KBM-7 (cell line): Measurements from ENCODE around the gene FRMD5.
"Not testable (repeated sequence)": the region's sequence is repeated elsewhere in the genome, so short reads cannot be mapped to it uniquely, and the experiment has no call there.

Experiments used
- DNase-seq: peaks from one replicate; pipeline ENCODE4 v3.0.0-alpha.2; 2015
- in situ Hi-C: fragments of 300-500 bp; cut with MboI; formaldehyde crosslinking; loops from 2 replicates; pipeline ENCODE4 v1.14.3; 2020; ENCODE audit warnings: low sequenced_read_pairs, low pct_unique_long_range_greater_than_20kb, mixed read lengths

Gene FRMD5

DNA sequence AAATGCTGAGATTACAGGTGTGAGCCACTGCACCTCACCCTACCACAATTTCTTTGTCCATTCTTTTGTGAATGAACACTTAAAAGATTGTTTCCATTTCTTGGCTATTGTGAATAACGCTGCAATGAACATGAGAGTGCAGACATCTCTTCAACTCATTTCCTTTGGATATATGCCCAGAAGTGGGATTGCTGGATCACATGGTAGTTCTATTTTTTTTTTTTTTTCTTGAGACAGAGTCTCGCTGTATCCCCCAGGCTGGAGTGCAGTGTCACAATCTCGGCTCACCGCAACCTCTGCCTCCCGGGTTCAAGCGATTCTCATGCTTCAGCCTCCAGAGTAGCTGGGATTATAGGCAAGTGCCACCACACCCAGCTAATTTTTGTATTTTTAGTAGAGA is 194.8 kb downstream of the FRMD5 start:
- DNase-seq, in situ Hi-C loops: not testable (repeated sequence)

DNA sequence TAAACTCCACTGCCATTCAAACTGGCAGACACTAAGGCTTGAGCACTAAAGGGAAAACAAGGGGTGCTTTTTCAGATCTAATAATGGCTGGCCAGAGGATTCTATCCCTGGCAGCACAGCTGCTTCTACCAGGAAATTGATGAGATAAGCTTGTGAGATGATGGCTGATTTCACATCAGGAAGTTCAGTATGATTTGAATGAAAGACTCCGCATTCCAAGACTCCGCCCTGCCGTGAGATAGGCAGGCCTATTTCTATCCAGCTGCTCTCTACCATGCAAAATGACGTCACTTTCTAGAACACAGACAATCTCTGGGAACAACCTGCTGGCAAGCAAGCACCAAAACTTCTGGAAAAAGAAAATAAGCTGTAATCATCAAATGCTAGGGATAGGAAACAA is 196.5 kb downstream of the FRMD5 start:
- in situ Hi-C loops, result no loop called here

DNA sequence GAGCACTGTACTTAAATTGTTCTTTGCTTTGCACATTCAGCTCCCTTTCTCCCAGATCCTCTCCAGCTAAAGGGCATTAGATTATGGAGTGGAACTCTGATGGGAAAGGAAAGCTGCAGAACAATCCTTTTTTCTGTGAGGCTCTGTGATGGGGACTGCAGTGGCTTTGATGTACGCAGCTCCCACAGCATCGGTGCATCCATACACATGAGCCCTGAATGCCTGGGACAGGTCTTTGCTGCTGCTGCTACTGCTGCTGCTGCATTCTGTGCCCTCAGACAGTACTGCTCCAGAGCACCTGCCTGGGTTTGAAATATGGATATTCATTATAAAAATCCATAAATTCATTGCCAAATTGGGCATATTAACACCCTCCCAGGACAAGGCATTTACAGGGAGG is 203.9 kb downstream of the FRMD5 start:
- in situ Hi-C loops, result no loop called here
- DNase-seq, result no peak

More for the DNA sequence above, 196.5 kb downstream of the FRMD5 start:
- no peak for DNase-seq

DNA sequence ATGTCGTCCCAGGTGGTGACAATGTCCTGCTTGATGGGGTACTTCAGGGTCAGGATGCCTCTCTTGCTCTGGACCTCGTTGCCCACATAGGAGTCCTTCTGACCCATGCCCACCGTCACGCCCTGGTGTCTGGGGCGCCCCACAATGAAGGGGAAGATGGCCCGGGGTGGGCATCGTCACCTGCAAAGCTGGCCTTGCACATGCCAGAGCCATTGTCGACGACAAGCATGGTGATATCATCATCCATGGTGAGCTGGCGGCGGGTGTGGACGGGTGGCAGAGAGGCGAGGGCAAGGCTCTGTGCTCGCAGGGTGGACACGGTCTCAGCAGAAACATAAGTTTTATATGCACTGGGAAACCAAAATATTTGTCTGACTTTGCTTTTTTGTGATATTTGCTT is 205.1 kb downstream of the FRMD5 start:
- in situ Hi-C loops, result no loop called here
- no peak for DNase-seq

DNA sequence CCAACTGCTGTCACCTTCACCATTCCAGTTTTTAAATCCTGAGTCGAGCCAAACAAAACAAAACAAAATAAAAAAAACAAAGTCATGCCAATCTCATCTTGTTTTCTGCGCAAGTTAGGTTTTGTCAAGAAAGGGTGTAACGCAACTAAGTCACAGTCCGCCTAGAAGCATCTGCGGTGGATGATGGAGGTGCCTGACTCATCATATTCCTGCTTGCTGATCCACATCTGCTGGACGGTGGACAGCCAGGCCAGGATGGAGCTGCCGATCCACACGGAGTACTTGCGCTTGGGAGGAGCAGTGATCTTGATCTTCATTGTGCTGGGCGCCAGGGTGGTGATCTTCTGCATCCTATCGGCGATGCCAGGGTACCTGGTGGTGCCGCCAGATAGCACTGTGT is 206.2 kb downstream of the FRMD5 start:
- no peak for DNase-seq
- in situ Hi-C loops, result no loop called here

DNA sequence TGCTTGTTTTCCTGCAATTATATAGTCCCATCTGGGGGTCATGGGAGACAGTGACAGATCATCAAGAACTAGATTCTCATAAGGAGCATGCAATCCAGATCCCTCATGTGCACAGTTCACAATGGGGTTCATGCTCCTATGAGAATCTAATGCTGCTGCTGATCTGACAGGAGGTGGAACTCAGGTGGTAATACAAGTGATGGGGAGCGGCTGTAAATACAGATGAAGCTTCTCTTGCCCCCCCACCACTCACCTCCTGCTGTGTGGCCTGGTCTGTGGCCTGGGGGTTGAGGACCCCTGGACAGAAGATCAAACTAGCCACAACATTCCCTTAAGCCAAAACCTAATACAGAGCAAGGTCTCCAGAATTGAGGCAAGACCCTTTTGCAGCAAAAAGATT is 207.1 kb downstream of the FRMD5 start:
- in situ Hi-C loops, result no loop called here
- no peak for DNase-seq

DNA sequence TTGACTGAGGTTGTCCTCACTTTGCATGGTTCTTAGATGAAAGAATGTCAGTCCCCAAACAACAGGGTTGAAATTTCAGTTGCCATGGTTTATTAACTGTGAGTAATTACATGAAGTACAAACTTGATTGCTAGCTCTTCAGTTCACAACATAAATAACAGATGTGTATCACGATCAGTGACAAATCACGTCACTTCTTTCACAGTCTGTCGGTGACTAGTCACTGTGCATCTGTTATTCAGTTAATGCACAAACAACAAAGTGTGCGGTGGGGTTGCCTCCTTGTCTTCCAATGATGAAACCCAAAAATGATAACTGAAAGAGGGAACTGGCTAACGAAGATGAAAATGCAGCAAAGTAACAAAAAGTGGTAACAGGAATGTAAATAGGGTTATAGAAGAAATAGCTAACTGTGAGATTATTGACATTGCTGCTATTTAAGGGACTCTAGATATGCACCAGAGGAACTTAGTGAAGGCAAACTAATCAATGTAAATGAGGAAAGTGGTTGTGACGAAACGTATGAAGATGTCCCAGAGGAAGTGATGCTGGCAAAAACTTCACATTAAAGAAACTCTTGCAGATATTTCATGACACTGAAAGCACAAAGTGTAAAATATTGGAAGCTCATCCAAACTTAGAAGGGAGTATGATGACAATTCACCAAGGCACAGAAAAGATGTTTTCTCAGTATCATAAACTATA is 208.9 kb downstream of the FRMD5 start:
- in situ Hi-C loops, result no loop called here
- DNase-seq, result no peak

DNA sequence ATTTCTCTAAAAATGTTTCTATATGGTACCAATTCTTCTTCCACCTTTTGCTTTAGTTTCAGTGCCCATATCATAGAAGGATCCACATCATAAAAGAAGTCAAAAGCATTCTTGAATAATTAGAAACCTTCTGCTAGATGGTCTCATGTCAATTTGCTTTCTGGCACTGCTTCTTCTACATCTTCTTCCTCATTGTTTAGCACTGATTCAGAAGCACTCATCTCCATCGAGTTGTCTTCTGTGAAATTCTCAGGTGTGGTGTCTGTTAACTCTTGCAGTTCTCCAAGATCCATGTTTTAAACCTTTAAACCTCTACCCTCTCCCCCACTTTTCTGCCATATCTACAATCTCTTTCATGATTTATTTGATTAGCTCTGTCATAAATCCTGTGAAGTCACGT is 213.5 kb downstream of the FRMD5 start:
- DNase-seq, result no peak
- in situ Hi-C loops, result no loop called here

DNA sequence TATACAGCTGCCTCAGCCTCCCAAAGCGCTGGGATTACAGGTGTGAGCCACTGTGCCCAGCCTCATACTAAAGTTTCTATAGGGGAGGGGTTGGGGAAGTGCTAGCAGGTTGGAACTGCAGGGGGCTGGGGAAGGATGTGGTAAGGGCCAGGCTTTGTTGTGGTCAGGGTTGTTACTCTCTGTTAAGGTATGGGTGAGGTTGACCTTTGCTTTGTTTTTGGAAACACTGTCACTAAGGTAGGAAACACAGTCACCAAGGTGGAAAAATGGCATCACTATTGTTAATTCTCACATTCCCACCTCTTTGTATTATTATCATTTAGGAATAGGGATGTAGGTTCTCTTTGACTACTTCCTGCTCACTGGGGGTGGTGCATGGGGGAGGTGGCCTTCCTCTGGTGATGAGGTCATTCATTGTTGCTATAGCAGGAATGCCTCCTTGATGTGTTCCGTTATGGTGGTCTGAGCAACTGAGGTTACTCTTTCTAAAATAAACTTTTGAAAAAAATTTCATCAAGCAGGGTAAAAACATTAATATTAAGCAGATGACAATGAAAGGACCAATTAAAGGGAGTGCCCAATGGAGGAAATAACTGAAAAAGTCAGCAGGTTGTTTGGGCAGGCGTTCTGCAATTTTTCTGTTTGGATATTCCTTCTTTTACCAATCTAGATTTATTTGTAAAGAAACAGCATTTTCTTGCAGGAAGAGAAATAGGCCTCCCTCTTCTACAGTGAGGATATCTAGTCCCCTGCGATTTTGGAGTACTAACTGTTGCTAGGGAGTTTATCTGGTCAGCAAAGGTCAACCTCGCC is 217.8 kb downstream of the FRMD5 start:
- in situ Hi-C loops, result no loop called here
- DNase-seq, result peak; percentile 24

DNA sequence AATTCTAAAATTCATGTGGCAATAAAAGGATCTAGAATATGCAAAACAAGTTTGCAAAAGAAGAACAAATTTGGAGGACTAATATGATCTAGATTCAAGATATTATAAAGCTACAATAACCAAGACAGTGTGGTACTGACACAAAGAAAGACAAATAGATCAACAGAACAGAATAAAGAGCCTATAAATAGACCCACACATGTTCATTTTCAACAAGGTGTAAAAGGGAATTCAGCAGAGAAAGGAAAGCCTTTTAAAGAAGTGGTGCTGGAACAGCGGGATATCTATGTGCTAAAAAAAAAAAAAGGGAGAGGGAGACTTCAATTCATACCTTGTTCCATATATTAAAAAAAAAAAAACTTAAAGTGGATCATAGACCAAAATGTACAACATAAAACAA is 219.3 kb downstream of the FRMD5 start:
- in situ Hi-C loops, result no loop called here
- no peak for DNase-seq

DNA sequence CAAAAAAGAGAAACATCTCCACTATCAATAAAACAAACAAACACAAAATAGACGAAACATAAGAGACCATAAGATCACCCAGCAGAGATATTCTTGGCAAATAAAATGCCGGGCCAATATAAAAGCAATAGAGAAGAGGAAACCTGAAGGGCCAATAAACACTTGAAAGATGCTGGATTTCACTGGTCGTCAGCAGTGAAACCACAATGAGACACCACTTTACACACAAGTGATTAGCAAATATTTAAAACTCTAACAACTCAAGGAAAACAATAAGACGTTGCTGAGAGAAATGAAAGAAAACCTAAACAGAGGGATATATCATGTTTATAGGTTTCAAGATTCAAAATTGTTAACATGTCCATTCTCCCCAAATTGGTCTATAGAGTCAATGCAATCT is 219.7 kb downstream of the FRMD5 start:
- in situ Hi-C loops, result no loop called here

DNA sequence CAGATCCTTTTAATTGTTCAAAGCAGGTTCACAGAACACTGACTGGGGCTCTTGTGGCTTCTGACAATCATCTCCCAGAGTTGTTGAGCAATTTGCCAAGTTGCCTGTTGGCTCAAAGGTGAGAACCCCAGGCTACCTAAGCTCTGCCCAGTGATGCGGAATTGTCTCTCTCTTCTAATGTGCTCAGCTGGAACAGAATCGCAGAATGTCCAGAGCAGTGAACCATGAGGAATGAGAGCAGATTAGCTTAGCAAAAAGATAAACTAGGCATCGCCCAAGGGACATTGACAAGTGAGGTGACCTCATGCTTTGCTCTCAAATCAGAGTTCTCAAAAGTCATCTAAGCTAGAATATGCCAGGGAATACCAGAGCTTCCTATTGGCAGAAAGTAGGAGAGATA is 220.2 kb downstream of the FRMD5 start:
- no peak for DNase-seq
- in situ Hi-C loops, result no loop called here

More for the DNA sequence above, 219.7 kb downstream of the FRMD5 start:
- DNase-seq, result no peak

DNA sequence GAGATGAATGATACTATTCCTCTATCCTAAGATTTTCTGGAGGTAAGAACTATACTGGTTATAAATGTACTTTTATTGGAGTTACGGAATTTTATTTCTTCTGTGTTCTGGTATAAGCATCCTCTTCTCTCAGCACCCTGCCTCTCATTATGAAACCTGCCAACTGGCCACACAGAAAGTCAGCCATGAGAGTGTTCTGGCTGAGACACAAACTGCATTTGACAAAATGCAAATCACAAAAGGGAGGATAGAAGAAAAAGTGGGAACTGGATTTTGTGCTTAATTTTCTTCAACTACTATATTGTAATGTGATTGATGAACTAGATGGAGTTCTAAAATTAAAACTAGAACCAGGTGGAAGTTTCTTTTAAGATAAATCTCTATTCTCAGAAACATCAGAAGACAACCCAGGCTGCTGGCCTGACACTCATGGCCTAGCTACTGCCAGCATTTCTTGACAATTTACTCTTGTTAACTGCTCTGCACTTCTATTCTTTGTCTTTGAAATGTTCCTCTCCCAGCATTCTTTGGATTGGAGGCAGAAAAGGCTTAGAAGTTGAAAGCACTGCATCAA is 225.2 kb downstream of the FRMD5 start:
- in situ Hi-C loops, result no loop called here
- DNase-seq, result no peak

DNA sequence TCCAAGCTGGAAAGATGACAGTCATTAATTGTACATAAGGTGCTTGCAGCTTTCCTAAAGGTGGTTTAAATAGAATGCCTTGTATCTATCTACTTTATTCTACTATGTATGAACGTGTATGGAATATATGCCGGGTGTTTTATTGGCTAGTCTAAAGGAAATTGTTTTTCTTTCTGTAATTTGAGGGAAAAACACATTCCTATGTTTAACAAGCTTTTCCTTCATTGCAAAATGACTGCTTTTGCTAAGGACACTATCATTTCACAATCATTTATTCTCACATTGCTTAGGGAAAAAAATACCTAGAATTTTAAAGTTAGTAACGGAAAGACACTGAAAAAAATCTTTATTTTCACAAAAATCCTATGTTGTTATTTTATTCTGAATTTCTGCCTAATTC is 226.5 kb downstream of the FRMD5 start:
- DNase-seq, result no peak
- in situ Hi-C loops, result no loop called here

DNA sequence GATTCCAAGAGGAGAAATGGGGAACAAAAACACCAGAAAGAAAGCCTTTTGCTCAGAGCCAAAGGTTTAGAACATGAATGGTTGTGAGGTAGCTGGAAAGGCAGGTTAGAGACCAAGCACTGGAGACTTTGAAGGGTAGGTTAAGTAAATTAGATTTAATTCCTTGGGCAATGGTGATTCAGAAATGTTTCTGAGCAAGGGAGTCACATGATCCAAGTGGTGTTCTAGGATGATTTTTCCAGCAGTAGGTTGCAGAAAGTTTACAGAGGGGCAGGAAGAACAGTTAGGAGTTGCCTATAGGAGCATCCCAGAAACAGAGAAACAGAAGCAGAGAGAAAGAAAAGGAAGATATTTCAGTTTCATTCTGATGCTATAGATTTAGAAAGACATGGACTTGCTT is 228.4 kb downstream of the FRMD5 start:
- in situ Hi-C loops, result no loop called here
- no peak for DNase-seq

DNA sequence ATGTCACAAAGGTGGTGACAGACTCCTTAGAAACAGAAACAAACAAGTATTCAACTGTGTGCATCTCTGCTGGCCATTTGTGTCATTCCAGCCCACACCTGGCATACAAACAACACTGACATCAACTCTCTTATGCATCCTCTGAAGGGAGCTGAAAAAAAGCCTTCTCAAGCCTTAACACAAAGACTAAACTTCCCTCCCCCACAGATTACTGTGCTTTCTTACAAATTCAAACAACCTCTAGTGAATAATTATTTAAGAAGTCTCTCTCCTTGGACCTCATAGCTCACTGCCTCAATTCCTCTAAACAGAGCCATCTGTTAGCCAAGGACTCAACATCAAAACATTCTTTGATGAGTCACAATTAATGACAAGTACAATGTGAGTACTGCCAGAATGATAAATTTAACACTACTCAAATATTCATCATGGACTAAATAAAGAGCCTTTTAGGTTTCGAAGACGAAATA is 236.2 kb downstream of the FRMD5 start:
- no peak for DNase-seq
- in situ Hi-C loops, result no loop called here

DNA sequence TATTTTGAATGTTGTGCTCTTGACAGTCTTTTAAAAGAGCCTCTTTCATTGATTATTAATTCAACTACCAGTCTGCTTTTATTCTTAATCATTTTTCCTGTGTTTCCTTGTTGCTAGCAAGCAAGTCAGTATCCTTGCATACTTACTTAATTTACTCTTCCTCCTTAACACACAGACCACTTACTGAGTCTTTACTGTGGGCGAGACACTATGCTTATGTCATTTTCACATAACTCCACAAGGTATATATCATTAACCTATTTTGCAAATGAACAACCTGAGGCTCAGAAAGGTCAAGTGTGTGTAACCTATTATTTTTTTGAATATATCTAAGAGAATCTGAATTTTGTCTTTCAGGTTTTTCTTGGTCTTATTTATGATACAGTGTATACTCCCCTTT is 237.3 kb downstream of the FRMD5 start:
- in situ Hi-C loops, result no loop called here

DNA sequence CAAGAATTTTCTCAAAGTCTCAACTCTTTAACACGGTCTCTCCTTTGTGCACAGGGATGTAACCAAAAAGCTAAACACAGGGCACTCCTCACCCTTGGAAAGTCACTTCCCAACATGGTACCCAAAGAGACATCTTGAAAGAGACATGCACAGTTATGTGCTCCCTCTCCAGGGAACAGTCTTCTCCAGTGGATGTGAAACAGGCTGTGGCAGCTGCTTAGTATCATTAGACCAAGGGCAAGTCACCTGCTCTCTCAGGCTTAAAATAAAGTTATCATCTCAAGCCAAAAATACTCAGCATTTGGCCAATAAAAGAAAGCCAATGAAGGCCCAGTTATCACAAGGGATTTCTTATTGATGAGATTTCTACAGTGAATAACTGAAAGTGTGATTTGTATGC is 239.9 kb downstream of the FRMD5 start:
- no peak for DNase-seq
- in situ Hi-C loops, result no loop called here

More for the DNA sequence above, 237.3 kb downstream of the FRMD5 start:
- no peak for DNase-seq

DNA sequence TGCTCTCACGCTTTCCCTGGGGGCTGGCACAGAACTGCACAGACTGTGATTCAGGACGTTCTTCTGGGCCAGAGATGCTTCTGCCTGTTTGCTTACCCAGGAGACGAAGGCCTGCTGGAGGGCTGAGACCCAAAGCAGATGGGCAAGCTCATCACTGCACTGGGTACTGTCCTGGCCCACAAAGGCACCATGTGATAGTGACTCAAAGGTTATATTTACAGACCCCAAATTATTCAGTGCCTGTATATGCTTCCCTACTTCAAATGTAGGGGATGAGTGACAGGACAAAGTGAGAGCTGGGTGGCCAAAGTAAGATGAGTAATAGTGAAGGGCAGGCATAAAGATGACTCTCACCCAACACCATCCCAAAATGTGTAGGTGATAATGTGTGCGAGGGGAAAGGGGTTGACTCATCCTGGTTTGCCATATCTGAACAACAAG is 240.9 kb downstream of the FRMD5 start:
- in situ Hi-C loops, result no loop called here
- DNase-seq, result no peak

DNA sequence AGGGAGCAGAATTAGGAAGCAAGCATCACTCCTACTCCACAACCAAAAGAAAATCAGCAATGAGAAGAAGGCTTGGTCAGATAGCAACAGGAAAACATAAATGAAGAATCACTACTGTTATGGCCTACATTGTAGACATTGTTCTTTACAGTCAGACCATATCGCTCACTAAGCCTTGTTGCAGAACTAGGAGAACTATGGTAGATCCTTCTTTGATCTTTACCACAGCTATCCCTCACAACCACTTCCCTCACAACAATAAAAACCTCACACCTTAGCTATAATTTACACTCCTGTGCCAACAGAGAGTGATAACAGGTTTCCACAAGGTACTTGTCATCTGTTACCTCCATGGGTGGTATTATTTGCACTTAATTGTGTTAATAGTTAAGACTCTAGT is 241.7 kb downstream of the FRMD5 start:
- in situ Hi-C loops, result no loop called here
- no peak for DNase-seq
